A673 (cell line): ENCODE results near the gene SEMA6A. TPM values are rescaled to one million over a fixed set of nuclear protein-coding genes. Genes with fewer than 3 reads are reported as not detected.

Source experiments
- BruUV-seq: library from RNA; stranded (reverse); fragments of 400-500 nt; replicated peaks from 2 replicates; lab custom pipeline; 2021; lab: Mats Ljungman, UMichigan
- CTCF ChIA-PET: fragments of 300-600 bp; sonication (Branson Sonifier 250); formaldehyde crosslinking; loops from one replicate; lab custom pipeline; 2022; ENCODE audit warnings: antibody characterized with exemption; lab: Charles Lee
- POLR2A ChIA-PET: fragments of 300-600 bp; sonication (Branson Sonifier 250); formaldehyde crosslinking; loops from one replicate; lab custom pipeline; 2022; ENCODE audit warnings: antibody characterized with exemption; ENCODE audit not compliant: low non-redundant PET; lab: Charles Lee
- DNase-seq: peaks from one replicate; pipeline ENCODE4 v3.0.0-alpha.2; 2015; ENCODE audit warnings: low spot score
- H3K27ac ChIP-seq: fragments of 200-600 bp; sonication (generic); 2 replicates; pipeline ENCODE4 v1.5.1; 2016; ENCODE audit warnings: mixed run types, low read depth, mild to moderate bottlenecking, mixed read lengths, antibody characterized with exemption, low read length; ENCODE audit not compliant: poor library complexity, severe bottlenecking
- H3K27me3 ChIP-seq: fragments of 200-600 bp; sonication (generic); replicated peaks from 2 replicates; pipeline ENCODE4 v1.6.1; 2017; ENCODE audit warnings: mixed run types, low read depth, mild to moderate bottlenecking, mixed read lengths, antibody characterized with exemption, low read length; ENCODE audit not compliant: insufficient read depth, poor library complexity
- H3K36me3 ChIP-seq: fragments of 200-600 bp; sonication (generic); 2 replicates; pipeline ENCODE4 v1.6.1; 2016; ENCODE audit warnings: mixed run types, mild to moderate bottlenecking, mixed read lengths, antibody characterized with exemption, low read length; ENCODE audit not compliant: insufficient read depth, poor library complexity, severe bottlenecking
- H3K4me1 ChIP-seq: fragments of 200-600 bp; sonication (generic); 2 replicates; pipeline ENCODE4 v1.6.1; 2017; ENCODE audit warnings: mixed run types, mild to moderate bottlenecking, mixed read lengths, antibody characterized with exemption, low read length; ENCODE audit not compliant: insufficient read depth, poor library complexity, severe bottlenecking
- H3K4me3 ChIP-seq: fragments of 200-600 bp; sonication (generic); 2 replicates; pipeline ENCODE4 v1.5.1; 2016; ENCODE audit warnings: low read depth, mixed run types, mild to moderate bottlenecking, mixed read lengths, low read length; ENCODE audit not compliant: poor library complexity, severe bottlenecking
- H3K9me3 ChIP-seq: fragments of 200-600 bp; sonication (generic); 2 replicates; pipeline ENCODE4 v1.6.1; 2016; ENCODE audit warnings: mixed run types, low read depth, mild to moderate bottlenecking, mixed read lengths, antibody characterized with exemption, low read length; ENCODE audit not compliant: poor library complexity, severe bottlenecking
- EZH2 ChIP-seq: fragments of 200-600 bp; sonication (generic); IDR thresholded peaks from 2 replicates; pipeline ENCODE4 v1.6.1; 2017; ENCODE audit warnings: borderline replicate concordance, low read depth, mild to moderate bottlenecking, mixed read lengths, antibody characterized with exemption, low read length; ENCODE audit not compliant: poor library complexity, severe bottlenecking
- intact Hi-C: fragments of 100-400 bp; cut with micrococcal nuclease; formaldehyde crosslinking; loops from one replicate; pipeline ENCODE4 v1.10.0; 2022; ENCODE audit not compliant: unreplicated experiment
- total RNA-seq: library from RNA; stranded (reverse); gene quantifications from 2 replicates; pipeline ENCODE4 v1.2.3, GENCODE V29; 2021
- TF ChIP-seq, protein P1 (sequence below): fragments of 300-800, 200-600 bp; sonication (generic); conservative IDR thresholded peaks from 2 replicates; pipeline ENCODE4 v1.5.1; 2017; ENCODE audit warnings: low read depth, mild to moderate bottlenecking, antibody characterized with exemption, low read length, moderate library complexity, mixed read lengths

The SEMA6A gene
- total RNA-seq, 1 experiment from 2014 or later = 10.6 TPM

DNA sequence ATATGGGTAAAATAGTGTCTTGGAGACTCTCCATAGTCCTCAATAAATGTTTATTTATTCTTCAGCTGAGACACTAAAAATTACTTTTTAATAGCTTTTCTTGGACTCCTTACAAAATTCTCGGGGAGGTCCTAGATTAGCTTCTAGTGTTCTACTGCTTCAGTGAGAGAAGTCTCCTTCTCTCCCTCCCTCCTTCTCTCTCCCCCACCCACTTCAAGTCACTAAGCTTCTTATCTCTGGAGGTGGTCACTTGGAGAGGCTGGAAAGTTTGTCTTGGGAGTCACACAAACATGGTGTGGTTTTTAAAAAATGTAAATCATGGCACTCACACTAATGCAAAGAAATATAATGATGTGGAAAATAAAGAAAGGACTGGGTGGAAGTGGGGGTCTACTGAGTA is 64.1 kb downstream of the SEMA6A start:
- DNase-seq = no peak
- H3K9me3 ChIP-seq = no peaks in the 10 kb centered on the region
- intact Hi-C loops = no loop called here
- no peaks in the 10 kb centered on the region for H3K4me1 ChIP-seq
- no peaks in the 10 kb centered on the region for H3K27me3 ChIP-seq
- H3K4me3 ChIP-seq = no peak overlapping the region
- no peak overlapping the region for H3K27ac ChIP-seq
- no peak for TF ChIP-seq EZH2
- TF ChIP-seq, protein P1, sequence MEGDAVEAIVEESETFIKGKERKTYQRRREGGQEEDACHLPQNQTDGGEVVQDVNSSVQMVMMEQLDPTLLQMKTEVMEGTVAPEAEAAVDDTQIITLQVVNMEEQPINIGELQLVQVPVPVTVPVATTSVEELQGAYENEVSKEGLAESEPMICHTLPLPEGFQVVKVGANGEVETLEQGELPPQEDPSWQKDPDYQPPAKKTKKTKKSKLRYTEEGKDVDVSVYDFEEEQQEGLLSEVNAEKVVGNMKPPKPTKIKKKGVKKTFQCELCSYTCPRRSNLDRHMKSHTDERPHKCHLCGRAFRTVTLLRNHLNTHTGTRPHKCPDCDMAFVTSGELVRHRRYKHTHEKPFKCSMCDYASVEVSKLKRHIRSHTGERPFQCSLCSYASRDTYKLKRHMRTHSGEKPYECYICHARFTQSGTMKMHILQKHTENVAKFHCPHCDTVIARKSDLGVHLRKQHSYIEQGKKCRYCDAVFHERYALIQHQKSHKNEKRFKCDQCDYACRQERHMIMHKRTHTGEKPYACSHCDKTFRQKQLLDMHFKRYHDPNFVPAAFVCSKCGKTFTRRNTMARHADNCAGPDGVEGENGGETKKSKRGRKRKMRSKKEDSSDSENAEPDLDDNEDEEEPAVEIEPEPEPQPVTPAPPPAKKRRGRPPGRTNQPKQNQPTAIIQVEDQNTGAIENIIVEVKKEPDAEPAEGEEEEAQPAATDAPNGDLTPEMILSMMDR = no peak
- CTCF ChIA-PET = no interaction called here
- no TSS peak for BruUV-seq
- no peaks in the 10 kb centered on the region for H3K36me3 ChIP-seq
- POLR2A ChIA-PET = no interaction called here

GRCh38 chr5:116509483-116510244 is 65.0 kb downstream of the SEMA6A start:
- ChIA-PET POLR2A (no interaction called here), CTCF (no interaction called here)
- Histone ChIP-seq H3K4me3 (no peak overlapping the region), H3K9me3 (no peaks in the 10 kb centered on the region), H3K4me1 (no peaks in the 10 kb centered on the region), H3K27ac (no peak overlapping the region), H3K36me3 (no peaks in the 10 kb centered on the region), H3K27me3 (no peaks in the 10 kb centered on the region)
- TF ChIP-seq, protein P1 = no peak
- no peak for TF ChIP-seq EZH2
- intact Hi-C loops = no loop called here
- no peak for DNase-seq
- no TSS peak for BruUV-seq

- TF ChIP-seq, protein P1 = no peak
- no peak for TF ChIP-seq EZH2
- DNase-seq = no peak
- ChIA-PET POLR2A (no interaction called here), CTCF (no interaction called here)
- no peak overlapping the region for H3K4me3 ChIP-seq
- no peak overlapping the region for H3K27ac ChIP-seq
- H3K4me1 ChIP-seq = no peaks in the 10 kb centered on the region
- H3K36me3 ChIP-seq = no peaks in the 10 kb centered on the region
- BruUV-seq = no TSS peak
- H3K9me3 ChIP-seq = no peaks in the 10 kb centered on the region
- intact Hi-C loops = no loop called here
- no peaks in the 10 kb centered on the region for H3K27me3 ChIP-seq
Observed at GRCh38 chr5:116508835-116509234, 65.8 kb downstream of the SEMA6A start.
